UCSD-AML1 (cell line): ENCODE measurements around the gene LBP.
"Not testable (repeated sequence)": the region's sequence is repeated elsewhere in the genome, so short reads cannot be mapped to it uniquely, and the experiment has no call there.

Experiments
- DNase-seq: peaks from one replicate; lab custom pipeline; 2025; ENCODE audit not compliant: unreplicated experiment; lab: John Stamatoyannopoulos, UW

LBP gene

GRCh38 chr20:38393259-38393658, 47.0 kb downstream of the LBP start:
- no peak for DNase-seq

DNA sequence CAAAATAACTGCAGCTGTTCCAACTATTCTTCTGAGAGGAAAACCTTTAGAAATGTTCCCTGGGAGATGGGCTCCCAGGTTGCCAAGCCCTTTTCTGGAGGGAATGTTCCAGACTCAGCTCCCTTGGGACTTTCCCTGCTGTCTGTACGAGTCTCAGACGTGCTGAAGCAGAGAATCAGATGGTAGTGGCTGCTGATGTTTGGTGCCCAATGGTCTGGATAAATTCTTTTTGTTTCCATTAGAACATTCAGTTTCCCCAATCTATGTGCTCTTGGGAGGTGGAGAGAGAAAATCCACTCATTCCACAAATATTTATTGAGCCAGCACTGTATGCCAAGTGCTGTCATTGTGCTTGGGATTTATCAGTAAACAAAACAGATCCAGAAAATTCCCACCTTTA, 48.9 kb downstream of the LBP start:
- DNase-seq = no peak

- DNase-seq = not testable (repeated sequence)
Observed at GRCh38 chr20:38395751-38396395, 49.6 kb downstream of the LBP start.

DNA sequence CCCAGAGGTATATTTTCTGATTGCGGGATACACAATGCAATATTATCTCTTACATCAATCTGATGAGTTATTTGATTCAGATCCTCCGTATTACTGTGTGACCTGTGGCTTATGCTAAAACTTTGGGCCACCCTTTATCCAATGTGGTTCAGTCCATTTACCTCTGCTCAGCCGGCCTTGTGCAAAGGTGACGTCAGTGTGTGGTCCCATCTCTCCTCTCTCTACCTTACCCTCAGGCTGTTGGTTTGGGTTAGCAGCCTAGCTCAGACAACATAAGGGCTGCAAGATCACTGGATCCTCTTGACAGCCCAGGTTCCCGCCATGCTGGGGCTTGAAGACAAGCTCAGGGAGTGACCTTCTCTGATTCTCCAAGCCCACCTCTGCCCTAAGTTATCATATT, 55.8 kb downstream of the LBP start:
- DNase-seq = no peak

DNA sequence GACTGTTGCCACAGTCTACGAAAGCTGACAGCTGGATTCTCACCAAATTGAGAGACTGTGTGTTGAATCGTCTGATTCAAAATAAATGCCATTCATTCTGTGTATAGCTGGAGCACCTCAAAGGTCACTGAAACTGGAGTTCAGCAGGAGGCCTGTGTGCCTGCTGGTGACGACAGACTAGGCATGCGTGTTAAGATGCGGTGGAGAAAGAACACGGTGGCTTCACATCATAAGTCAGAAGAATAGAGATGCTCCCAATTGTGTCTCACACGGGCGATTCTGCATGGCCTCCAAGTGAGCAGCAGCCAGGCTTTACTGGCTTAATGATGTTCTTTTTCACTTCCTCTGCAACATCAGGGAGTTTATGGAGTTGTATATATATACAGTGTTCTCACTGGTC, 56.5 kb downstream of the LBP start:
- no peak for DNase-seq

DNA sequence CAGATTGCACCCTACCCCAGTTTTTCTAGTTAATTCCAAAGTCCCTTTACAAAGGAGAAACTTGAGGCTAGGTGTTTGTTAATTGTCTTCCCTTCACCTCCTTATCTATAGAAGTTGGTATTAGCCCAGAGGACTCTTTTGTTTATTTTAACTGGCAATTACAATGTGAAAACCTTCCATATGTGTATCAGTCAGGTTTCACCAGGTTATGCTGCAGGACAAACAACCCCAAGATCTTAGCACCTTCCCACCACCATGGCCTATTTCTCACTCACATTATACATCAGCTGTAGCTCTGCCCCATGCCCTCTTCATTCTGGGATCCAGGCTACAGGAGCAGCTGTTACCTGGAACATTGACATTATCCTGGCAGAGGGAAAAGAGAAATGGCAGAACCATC, 57.7 kb downstream of the LBP start:
- no peak for DNase-seq

DNA sequence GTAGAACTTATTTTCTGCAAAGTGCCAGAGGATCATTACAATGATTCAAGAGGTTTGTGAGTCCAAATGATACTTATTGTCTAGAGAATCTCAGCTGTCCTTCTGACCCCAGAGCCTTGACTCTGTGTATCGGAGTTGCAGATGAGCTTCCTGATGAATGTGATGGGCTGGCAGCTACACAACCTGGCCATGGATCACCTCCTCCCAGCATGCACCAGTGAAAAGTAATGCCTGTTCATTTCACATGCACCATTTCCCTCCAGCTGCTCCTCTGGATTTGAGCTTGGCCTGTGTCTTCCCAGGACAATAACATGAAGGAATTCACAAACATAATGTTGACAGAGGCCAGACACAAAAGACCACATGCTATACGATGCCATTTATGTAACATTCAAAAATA, 58.9 kb downstream of the LBP start:
- no peak for DNase-seq

DNA sequence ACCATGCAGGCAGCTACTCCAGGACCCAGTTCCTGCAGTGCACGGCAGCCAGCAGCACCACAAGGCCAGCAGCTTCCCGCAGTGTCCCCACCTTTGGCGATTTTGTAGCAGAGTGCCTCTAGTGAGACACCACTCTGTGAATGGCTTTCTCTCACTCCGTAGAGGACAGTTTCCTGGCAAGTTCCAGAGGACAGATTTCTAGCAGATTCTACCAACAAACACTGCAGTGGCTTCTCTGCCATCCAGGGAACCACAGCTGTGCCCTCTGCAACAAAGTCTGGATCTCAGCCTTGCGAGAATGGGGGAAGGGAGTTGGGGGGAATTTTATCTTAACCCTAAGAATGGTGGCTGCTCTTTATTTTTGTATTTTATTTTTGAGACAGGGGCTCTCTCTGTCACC, 60.2 kb downstream of the LBP start:
- no peak for DNase-seq

DNA sequence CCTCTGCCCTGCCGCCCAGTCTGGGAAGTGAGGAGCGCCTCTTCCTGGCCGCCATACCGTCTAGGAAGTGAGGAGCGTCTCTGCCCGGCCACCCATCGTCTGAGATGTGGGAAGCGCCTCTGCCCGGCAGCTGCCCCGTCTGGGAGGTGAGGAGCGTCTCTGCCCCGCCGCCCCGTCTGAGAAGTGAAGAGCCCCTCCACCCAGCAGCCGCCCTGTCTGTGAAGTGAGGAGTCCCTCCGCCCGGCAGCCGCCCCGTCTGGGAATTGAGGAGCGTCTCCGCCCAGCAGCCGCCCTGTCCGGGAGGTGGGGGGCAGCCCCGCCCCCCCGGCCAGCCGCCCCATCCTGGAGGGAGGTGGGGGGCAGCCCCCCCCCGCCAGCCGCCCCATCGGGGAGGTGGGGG, 61.0 kb downstream of the LBP start:
- DNase-seq = no peak

DNA sequence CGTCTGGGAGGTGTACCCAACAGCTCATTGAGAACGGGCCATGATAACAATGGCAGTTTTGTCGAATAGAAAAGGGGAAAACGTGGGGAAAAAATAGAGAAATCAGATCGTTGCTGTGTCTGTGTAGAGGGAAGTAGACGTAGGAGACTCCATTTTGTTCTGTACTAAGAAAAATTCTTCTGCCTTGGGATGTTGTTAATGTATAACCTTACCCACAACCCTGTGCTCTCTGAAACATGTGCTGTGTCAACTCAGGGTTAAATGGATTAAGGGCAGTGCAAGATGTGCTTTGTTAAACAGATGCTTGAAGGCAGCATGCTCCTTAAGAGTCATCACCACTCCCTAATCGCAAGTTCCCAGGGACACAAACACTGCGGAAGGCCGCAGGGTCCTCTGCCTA, 61.5 kb downstream of the LBP start:
- not testable (repeated sequence) for DNase-seq

DNA sequence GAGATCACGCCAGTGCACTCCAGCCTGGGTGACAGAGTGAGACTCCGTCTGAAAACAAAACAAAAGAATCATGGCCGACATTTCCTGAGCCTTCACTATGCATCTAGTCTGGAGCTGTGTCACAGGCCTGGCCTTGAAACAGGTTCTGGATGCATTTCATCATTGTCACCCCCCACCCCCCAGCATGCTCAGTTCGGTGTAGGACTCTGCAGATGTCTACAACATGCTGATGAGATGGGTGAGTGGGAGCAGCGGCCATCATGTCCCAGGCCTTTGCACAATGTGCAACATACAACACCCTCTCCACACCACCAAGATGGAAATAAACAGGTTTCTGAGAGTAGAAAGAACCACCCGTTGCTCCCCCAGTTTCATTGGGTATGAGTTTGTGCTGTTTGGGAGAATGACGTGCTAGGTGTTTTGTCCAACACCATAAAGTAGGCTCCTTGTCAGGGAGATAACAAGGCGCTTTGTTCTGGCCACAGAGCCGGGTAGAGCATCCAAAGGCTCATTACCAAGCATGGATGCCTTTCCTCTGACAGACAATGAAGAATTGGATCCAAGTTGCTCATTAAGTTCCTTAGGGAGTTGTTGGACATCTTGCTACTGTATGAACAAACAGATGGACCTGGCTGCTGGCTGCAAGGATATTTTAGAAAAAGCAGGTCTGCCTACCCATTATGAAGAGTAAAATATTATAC, 66.7 kb downstream of the LBP start:
- no peak for DNase-seq

DNA sequence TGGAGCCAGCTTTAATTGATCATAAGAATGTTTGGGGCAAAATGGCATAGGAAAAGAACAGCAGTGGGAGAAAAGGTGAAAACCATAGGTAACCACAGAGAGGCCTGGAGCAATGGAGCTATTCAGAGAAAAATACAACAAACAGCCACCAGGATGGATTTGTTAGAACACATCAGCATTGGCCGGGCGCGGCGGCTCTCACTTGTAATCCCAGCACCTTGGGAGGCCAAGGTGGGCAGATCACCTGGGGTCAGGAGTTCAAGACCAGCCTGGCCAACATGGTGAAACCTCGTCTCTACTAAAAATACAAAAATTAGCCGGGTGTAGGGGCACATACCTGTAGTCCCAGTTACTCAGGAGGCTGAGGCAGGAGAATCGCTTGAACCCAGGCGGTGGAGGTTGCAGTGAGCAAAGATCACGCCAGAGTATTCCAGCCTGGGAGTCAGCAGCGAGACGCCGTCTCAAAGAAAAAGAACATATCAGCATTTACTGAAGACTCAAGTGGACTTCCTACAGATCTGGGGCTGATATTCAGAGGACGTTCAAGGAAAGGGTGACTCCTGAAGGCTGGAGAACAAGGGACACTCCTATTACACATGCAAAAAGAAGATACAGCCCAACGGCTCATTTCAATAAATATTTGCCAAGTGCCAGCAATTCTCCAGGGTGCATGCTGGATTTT, 68.6 kb downstream of the LBP start:
- no peak for DNase-seq

DNA sequence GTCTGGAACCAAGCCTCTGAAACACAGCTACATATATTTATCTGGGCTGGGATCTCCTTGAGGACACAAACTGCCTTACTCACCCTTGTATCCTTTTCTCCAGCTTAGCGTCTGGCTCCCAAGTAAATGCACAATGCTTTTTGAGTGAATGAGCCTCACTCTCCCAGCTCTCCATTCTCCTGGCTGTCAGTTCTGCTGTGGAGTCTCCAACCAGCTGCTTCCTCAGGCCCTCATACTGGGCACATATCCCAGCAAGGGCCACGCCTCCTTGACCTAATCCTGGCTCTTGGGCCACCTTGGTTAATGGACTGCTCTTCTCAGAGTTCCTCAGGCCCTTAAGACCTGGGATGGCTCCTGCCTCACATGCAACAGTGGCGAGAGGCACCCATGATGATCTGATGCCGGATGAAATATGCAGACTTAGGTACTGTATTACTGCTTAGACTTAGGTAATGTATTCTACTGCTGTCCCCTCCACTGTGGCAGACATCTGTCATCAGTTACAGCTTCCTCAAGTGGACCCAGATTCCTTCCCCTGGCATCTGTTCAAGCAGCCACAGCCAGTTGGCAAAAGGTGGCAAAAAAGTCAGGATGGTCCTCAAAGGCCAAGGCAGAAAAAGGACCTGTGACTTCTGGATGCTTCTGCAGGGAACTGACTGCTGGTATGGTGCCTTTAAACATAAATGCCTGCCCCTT, 72.4 kb downstream of the LBP start:
- no peak for DNase-seq

GRCh38 chr20:38420388-38421085, 74.3 kb downstream of the LBP start:
- DNase-seq = no peak

DNA sequence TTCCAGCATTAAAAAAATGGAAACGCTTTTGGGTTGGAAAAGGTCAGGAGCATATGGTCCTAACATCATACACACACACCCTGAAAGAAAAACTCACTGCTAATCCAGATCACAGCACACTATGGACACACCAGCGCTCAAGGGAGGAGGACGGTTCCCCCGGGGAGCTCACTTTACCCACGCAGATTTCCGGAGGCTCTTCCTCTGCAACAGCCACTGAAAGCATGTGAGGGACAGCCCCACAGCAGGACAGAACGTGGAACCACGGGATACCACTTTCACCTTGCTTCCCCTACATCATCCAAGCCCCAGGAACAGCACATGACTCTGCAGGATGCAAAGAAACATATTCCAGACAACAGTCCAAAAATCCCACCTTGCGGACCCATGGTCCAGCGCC, 75.6 kb downstream of the LBP start:
- no peak for DNase-seq

DNA sequence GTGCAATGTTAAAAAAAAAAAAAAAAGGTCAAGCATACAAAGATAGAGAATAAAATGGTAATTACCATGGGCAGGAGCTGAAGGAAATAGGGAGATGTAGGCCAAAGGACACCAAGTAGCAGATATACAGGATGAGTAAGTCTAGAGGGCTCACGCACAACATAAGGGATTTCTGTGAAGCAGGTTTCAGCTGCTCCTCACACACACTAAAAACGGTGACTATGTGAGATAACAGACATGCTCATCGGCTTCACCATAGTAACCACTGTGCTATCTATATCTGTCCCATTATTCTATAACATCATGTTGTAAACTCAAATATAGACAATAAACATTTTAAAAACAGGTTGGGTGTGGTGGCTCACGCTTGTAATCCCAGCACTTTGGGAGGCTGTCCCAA, 77.3 kb downstream of the LBP start:
- DNase-seq = no peak

GRCh38 chr20:38424401-38424800, 78.1 kb downstream of the LBP start:
- DNase-seq = no peak

GRCh38 chr20:38426006-38426897, 80.0 kb downstream of the LBP start:
- no peak for DNase-seq
